ENCODE measurements around the gene OR52R1. TPM values are rescaled to one million over a fixed set of nuclear protein-coding genes. Genes with fewer than 3 reads are reported as not detected.

OR52R1 gene
- polyA plus RNA-seq, 3 donors, result not detected

Other genes with a start within 250 kb of the OR52R1 start
- gene OR52I2, start 222.6 kb downstream of the OR52R1 start, polyA plus RNA-seq (ENCODE audit: insufficient read length in 3 of 3), result under 1 TPM in 1 of 3 donors, not detected in 2; 0.03 TPM
- under 1 TPM; 0.03 to 0.12 (median 0.10) TPM for gene OR52I1, start 210.3 kb downstream of the OR52R1 start, polyA plus RNA-seq (ENCODE audit: insufficient read length in 3 of 3)
- 10 to 100 TPM; 19.2 to 26.8 (median 20.9) TPM for gene TRIM68, start 196.1 kb downstream of the OR52R1 start, polyA plus RNA-seq (ENCODE audit: insufficient read length in 3 of 3)
- not detected for gene OR51D1, start 166.9 kb downstream of the OR52R1 start, polyA plus RNA-seq (ENCODE audit: insufficient read length in 3 of 3)
- gene OR51E1, start 160.4 kb downstream of the OR52R1 start, polyA plus RNA-seq (ENCODE audit: insufficient read length in 3 of 3), result 1 to 10 TPM; 1.0 to 1.6 (median 1.3) TPM
- under 1 TPM; 0.65 to 0.88 (median 0.84) TPM for gene OR51E2, start 106.5 kb downstream of the OR52R1 start, polyA plus RNA-seq (ENCODE audit: insufficient read length in 3 of 3)
- under 1 TPM; 0.29 to 0.44 (median 0.31) TPM for gene MMP26, start 99.6 kb downstream of the OR52R1 start, polyA plus RNA-seq (ENCODE audit: insufficient read length in 3 of 3)
- not detected for gene OR51F1, start 34.4 kb downstream of the OR52R1 start, polyA plus RNA-seq (ENCODE audit: insufficient read length in 3 of 3)
- gene OR51F2, start 16.9 kb upstream of the OR52R1 start, polyA plus RNA-seq (ENCODE audit: insufficient read length in 3 of 3), result not detected
- not detected for gene OR51S1, start 44.8 kb upstream of the OR52R1 start, polyA plus RNA-seq (ENCODE audit: insufficient read length in 3 of 3)
- not detected for gene OR51T1, start 77.5 kb upstream of the OR52R1 start, polyA plus RNA-seq (ENCODE audit: insufficient read length in 3 of 3)
- gene OR51A7, start 99.4 kb upstream of the OR52R1 start, polyA plus RNA-seq (ENCODE audit: insufficient read length in 3 of 3), result not detected
- gene OR51G2, start 115.0 kb upstream of the OR52R1 start, polyA plus RNA-seq (ENCODE audit: insufficient read length in 3 of 3), result not detected
- gene OR51G1, start 120.0 kb upstream of the OR52R1 start, polyA plus RNA-seq (ENCODE audit: insufficient read length in 3 of 3), result not detected
- under 1 TPM in 1 of 3 donors, not detected in 2; 0.10 TPM for gene OR51A4, start 143.2 kb upstream of the OR52R1 start, polyA plus RNA-seq (ENCODE audit: insufficient read length in 3 of 3)
- gene OR51A2, start 151.3 kb upstream of the OR52R1 start, polyA plus RNA-seq (ENCODE audit: insufficient read length in 3 of 3), result not detected
- gene OR51L1, start 190.5 kb upstream of the OR52R1 start, polyA plus RNA-seq (ENCODE audit: insufficient read length in 3 of 3), result under 1 TPM; 0.01 to 0.15 (median 0.13) TPM
- gene OR52J3, start 242.1 kb upstream of the OR52R1 start, polyA plus RNA-seq (ENCODE audit: insufficient read length in 3 of 3), result not detected

Data from renal pelvis (tissue), 3 donors.